ENCODE measurements around the gene HECA.

DNA sequence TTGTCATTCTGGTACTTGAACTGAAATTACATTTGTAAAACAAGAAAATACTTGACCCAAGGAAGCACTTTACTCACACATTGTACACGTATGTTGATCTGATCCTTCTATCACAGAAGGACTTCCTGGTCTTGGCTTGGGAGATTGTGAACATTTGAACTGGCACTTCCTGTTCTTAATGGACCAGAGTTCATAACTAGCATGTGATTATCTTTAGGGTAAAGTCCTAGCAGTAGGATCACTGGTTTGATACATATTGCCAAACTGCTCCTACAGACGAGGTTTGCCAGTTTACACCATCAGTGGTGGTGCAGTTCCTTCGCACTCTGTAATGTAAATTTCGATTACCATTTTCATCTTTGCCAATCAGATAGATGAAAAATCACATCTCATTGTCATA is 12.7 kb downstream of the HECA start:
- TF ChIP-seq, protein P1, sequence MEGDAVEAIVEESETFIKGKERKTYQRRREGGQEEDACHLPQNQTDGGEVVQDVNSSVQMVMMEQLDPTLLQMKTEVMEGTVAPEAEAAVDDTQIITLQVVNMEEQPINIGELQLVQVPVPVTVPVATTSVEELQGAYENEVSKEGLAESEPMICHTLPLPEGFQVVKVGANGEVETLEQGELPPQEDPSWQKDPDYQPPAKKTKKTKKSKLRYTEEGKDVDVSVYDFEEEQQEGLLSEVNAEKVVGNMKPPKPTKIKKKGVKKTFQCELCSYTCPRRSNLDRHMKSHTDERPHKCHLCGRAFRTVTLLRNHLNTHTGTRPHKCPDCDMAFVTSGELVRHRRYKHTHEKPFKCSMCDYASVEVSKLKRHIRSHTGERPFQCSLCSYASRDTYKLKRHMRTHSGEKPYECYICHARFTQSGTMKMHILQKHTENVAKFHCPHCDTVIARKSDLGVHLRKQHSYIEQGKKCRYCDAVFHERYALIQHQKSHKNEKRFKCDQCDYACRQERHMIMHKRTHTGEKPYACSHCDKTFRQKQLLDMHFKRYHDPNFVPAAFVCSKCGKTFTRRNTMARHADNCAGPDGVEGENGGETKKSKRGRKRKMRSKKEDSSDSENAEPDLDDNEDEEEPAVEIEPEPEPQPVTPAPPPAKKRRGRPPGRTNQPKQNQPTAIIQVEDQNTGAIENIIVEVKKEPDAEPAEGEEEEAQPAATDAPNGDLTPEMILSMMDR (IDR thresholded peaks at IDR 0.05) = no peak
- TF ChIP-seq POLR2A (IDR thresholded peaks at IDR 0.05) = no peak
- no peak for TF ChIP-seq EP300 (IDR thresholded peaks at IDR 0.05)
